ENCODE results near the gene RBMS3. TPM values are rescaled to one million over a fixed set of nuclear protein-coding genes. Genes with fewer than 3 reads are reported as not detected.

RBMS3 gene
- total RNA-seq, 1 experiment from 2014 or later, result 8.7 TPM

DNA sequence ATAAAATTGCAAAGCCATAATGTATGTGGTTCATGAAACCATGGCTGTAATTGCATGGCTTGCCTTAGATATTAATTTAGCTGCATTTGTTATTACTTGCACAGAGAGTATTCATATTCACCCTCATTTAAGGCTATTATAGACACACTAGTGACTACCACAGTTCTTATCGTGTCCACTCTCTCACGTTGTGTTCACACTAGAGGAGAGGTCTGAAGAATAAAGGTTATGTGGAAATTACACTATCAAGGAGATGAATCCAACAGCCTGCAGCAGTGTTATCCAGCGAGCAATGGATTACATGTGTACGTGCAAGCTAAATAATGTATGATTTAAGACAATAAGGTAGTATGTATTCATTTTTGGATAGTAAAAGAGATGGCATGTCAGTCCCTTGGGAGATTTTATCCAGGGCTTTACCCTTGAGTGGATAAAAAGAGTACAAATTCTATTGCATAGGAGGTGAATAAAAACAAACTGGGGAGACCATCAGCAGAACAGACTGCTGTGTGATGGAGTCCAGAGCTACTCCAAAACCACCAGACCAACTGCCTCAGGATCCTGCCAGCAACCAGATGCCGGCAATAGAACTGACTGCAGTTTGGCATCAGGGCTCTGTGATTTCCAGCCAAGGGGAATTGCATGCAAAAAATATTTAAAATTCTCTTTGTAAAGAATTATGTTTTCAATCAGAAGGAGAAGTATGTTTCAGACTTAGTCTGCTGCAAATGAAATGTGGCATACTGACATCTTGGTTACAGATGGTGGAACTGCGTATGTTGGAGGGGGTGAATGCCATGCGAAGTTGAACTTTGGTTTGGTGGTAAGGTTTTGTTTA is 146.6 kb downstream of the RBMS3 start (continued):
- TF ChIP-seq ZBTB21 (CRISPR knock-in tag; IDR thresholded peaks at IDR 0.05; ENCODE audit: borderline replicate concordance) (no peak), ZNF416 (CRISPR knock-in tag; IDR thresholded peaks at IDR 0.05) (no peak)

DNA sequence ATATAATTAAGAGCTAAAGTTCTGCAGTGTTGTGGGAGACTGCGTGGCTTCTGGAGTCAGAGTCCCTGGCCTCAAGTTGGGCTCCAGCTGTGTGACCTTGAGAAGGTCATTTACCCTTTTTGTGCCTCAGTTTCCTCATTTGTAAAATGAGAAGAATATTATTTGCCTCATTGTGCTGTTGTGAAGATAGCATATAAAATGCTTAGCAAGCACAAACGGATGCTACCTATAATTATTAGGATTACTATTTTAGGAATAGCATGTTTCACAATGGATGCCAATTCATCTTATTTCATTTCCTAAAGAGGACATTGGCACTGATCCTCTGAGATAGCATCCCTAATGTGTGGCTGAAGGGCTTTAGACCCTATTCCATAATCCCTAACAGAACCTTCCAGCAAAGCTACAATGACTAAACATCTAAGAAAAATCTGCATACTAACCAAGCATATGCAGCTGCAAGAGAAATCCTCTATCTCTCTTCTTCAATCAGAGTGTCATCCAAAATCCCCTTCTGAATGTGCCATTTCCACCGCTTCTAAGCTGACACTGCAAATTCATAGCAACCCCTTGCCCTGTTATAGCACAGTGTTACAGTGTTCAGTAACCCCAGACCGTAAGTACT is 148.3 kb downstream of the RBMS3 start:
- POLR2A ChIA-PET, result no interaction called here
- Mint-ChIP-seq H3K4me3 (no peak overlapping the region), H3K36me3 (no peaks in the 10 kb centered on the region), H3K4me1 (peaks cover 22% of the 10 kb centered on the region), H3K27me3 (ENCODE audit: low read depth) (no peaks in the 10 kb centered on the region; the same call in 1 of the 2 replicates), H3K9me3 (no peaks in the 10 kb centered on the region), H3K27ac (peak overlapping the region; percentile 25; the same call in 1 of the 2 replicates)
- ATAC-seq (no peak), DNase-seq (ENCODE audit: low spot score) (no peak)
- TF ChIP-seq OVOL2 (CRISPR knock-in tag; IDR thresholded peaks at IDR 0.05; ENCODE audit: borderline replicate concordance) (no peak), IRF2 (CRISPR knock-in tag; IDR thresholded peaks at IDR 0.05; ENCODE audit: borderline replicate concordance, low read depth) (no peak), ZNF219 (CRISPR knock-in tag; IDR thresholded peaks at IDR 0.05; ENCODE audit: borderline replicate concordance) (no peak), FOXP1 (CRISPR knock-in tag; IDR thresholded peaks at IDR 0.05; ENCODE audit: borderline replicate concordance) (no peak), NFYB (CRISPR knock-in tag; conservative IDR thresholded peaks at IDR 0.05; ENCODE audit: low read depth) (no peak), GABPB1 (CRISPR knock-in tag; IDR thresholded peaks at IDR 0.05) (no peak), ZNF121 (CRISPR knock-in tag; IDR thresholded peaks at IDR 0.05) (no peak), FOXK1 (CRISPR knock-in tag; IDR thresholded peaks at IDR 0.05) (no peak)
- CTCF ChIA-PET, result no interaction called here

DNA sequence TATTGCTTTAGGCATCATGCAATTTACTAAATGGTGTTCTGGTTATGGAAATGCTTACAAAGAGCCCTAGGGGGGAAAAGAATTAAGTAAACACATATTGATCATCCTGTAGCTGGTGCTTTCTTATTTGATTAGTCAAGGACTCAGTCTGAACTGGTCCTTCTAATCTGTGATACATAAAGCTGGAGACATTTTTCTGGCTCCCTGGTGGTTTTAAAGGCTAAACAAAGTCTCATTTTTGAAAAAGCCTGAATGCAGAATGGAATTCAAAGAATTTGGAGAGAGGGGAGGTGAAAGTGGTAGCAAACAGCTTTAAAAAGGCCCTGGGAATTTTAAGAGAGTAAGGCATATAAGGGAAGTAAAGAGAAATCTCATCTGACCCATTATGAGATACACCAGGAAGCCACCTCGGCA is 149.7 kb downstream of the RBMS3 start:
- Mint-ChIP-seq H3K9me3 (no peaks in the 10 kb centered on the region), H3K4me1 (peaks cover 29% of the 10 kb centered on the region), H3K36me3 (no peaks in the 10 kb centered on the region), H3K27ac (peak overlapping the region; percentile 81), H3K27me3 (ENCODE audit: low read depth) (no peaks in the 10 kb centered on the region; the same call in 1 of the 2 replicates), H3K4me3 (no peak overlapping the region)
- ATAC-seq (no peak), DNase-seq (ENCODE audit: low spot score) (no peak)
- no peak for TF ChIP-seq TCF7 (CRISPR knock-in tag; IDR thresholded peaks at IDR 0.05; ENCODE audit: low read depth)
- TF ChIP-seq, protein P1, sequence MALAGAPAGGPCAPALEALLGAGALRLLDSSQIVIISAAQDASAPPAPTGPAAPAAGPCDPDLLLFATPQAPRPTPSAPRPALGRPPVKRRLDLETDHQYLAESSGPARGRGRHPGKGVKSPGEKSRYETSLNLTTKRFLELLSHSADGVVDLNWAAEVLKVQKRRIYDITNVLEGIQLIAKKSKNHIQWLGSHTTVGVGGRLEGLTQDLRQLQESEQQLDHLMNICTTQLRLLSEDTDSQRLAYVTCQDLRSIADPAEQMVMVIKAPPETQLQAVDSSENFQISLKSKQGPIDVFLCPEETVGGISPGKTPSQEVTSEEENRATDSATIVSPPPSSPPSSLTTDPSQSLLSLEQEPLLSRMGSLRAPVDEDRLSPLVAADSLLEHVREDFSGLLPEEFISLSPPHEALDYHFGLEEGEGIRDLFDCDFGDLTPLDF (CRISPR knock-in tag; IDR thresholded peaks at IDR 0.05), result no peak
- no peak for TF ChIP-seq HMGA2 (CRISPR knock-in tag; IDR thresholded peaks at IDR 0.05)
- TF ChIP-seq, protein P2, sequence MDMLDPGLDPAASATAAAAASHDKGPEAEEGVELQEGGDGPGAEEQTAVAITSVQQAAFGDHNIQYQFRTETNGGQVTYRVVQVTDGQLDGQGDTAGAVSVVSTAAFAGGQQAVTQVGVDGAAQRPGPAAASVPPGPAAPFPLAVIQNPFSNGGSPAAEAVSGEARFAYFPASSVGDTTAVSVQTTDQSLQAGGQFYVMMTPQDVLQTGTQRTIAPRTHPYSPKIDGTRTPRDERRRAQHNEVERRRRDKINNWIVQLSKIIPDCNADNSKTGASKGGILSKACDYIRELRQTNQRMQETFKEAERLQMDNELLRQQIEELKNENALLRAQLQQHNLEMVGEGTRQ (CRISPR knock-in tag; IDR thresholded peaks at IDR 0.05), result no peak
- TF ChIP-seq ZNF232 (CRISPR knock-in tag; IDR thresholded peaks at IDR 0.05), result no peak
- TF ChIP-seq, protein P3, sequence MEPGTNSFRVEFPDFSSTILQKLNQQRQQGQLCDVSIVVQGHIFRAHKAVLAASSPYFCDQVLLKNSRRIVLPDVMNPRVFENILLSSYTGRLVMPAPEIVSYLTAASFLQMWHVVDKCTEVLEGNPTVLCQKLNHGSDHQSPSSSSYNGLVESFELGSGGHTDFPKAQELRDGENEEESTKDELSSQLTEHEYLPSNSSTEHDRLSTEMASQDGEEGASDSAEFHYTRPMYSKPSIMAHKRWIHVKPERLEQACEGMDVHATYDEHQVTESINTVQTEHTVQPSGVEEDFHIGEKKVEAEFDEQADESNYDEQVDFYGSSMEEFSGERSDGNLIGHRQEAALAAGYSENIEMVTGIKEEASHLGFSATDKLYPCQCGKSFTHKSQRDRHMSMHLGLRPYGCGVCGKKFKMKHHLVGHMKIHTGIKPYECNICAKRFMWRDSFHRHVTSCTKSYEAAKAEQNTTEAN (CRISPR knock-in tag; IDR thresholded peaks at IDR 0.05), result no peak
- CTCF ChIA-PET, result no interaction called here
- POLR2A ChIA-PET, result no interaction called here

All from WTC11 (cell line).